NCI-H345 treated with DMSO at 0.1 percent for 48 hours (cell line): Measurements from ENCODE around the gene CNPPD1.

ENCODE experiments used
- DNase-seq: peaks from one replicate; lab custom pipeline; 2025; ENCODE audit not compliant: unreplicated experiment; lab: John Stamatoyannopoulos, UW

The CNPPD1 gene

DNA sequence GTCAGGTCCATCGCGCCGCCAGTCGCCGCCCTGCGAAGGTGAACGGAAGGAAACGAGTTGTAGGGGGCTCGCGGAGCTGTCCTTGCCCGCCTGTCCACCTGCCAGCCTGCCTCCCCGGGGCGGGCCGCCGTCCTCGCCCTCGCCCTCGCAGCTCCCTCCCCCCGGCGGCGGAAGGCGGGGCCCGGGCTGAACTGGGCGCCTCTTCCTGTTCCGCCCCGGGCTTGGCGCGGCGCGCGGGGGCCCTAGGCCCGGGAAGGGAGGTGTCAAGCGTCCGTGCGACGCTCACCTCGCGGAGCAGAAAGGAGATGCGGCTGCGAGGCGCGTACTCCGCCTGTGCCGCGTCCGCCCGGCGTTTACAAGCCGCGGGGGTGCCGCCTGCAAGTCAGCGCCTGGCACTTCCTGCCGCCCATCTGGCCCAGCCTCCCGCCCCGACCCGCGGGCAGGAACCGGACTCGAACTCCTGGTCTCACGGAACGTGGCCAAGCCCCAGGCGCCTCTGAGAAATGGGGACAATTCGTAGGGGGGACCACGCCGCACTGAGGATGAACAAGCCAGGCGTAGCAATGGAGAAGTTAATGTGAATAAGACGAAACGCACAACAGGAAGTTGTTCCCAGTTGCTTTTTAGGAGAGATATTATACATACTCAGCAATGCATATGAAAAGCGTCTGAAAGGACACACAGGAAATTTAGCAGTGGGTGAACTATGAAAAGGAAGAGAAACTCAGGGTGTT is at the start of gene CNPPD1:
TSS of gene CNPPD1 (minus strand) at position 108 of the 734 bp plus-strand sequence. CDS start at position 11, 97 bp downstream.
- peak; percentile 63 for DNase-seq

DNA sequence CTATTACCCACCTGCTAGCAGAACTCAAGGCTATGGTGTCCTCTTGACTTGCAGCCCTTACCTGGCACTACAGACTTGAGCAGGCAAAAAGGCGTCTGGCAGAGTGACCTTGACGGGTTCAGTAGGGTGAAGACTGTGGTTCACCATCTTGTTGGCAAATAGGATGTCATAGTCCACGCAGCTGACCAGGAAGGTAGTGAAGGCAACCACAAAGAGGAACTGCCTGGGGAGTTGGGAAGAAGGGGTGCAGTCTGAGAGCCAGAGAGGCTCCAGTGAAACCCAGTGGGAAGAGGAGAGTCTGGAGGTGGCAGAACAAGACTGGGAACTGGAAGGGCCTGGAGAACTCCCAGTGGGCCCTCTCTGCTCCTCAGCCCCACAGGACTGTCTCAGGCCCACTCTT is 48.6 kb upstream of the CNPPD1 start:
- no peak for DNase-seq

DNA sequence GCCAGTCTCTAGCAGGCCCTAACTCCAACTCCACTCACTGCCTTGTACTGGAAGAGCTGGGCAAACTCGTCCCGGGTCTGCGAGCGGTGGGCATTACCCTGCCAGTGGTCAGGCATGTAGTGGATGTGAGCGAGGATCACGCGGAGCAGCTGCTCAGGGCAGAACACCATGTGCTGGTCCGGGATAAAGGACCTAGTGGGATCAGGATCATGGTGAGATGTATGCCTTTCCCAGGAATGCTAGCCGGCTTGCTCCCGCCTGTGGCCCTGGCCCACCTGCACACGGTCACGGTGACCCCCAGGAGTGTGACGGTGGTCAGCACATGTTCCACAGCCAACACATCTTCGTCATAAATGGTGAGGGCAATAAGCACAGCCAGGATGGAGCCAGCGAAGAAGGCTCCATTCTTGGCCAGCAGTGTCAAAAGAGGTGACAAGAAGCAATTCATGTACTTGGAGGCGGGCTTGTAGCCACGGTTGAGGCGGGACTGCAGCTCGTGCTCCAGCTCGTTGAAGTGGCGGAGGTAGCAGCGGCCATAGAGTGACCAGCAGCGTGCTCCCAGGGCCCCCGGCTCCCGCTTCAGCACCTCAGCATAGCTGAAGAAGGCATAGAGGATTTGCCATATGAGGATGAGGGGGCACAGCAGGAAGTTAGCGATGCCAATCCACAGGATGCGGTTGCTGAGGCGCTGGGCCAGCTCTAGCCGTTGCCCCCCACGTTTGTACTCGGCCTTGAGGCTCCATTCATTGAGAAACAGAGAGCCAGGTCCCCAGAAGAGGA is 47.3 kb upstream of the CNPPD1 start:
- DNase-seq: no peak

DNA sequence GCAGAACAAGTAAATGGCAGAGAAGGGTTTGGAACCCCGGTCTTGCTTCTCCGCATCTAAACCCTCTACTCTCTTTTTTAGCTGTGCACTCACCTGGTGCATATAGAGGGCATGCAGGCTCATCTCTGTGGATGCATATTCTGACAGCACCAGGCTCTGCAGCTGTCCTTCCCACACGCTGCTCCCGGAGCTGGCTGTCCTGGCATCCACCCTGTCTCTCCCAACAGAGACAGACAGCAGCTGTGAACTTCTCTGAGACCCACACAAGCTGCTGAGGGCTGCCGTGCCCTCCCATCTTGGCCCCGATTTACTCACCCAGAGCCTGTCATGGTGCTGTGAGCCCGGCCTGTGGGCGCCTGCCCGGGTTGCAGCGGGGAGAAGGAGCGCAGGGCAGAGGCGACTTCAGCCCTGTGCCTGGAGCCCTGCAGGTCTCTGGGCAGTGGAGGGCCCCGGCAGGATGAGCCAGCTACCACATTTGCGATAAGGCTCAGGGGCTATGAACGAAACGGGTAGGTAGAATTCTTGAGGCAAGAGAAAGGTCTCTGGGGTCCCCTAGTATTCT is 45.3 kb upstream of the CNPPD1 start:
- no peak for DNase-seq

DNA sequence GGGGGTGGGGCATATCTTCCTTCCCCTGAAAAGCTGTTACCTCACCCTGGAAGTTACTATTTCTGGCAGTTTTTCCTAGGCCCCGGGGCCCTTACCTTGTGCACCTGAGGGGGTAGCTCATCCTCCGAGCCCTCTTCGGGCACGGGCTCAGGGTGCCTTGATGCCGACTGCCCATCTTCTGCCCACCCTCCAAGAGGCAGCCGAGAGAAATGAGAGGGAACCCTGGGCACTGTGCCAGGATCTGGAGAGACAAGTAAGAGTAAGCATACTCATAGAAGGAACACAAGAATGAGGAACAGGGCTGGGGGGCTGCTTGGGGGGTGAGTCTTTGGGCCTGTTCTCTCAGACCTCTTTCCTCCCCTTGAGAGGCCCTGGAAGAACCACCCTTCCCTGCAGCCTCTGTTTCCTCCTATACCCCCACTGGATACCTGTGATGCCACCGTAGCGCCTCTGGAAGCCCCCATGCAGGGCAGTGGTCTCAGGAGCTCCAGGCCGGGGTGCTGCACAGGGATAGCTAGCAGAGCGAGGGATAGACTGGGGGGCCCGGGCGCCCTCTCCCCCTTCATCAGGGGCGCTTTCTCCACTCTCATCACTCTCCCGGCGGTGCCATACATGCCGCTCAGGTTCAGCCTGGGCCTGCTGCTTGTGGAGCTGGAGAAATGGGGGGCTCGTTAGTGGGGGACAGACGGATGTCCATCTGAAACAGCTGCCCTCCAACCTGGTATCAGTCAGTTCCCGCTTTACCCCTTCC is 44.1 kb upstream of the CNPPD1 start:
- no peak for DNase-seq

DNA sequence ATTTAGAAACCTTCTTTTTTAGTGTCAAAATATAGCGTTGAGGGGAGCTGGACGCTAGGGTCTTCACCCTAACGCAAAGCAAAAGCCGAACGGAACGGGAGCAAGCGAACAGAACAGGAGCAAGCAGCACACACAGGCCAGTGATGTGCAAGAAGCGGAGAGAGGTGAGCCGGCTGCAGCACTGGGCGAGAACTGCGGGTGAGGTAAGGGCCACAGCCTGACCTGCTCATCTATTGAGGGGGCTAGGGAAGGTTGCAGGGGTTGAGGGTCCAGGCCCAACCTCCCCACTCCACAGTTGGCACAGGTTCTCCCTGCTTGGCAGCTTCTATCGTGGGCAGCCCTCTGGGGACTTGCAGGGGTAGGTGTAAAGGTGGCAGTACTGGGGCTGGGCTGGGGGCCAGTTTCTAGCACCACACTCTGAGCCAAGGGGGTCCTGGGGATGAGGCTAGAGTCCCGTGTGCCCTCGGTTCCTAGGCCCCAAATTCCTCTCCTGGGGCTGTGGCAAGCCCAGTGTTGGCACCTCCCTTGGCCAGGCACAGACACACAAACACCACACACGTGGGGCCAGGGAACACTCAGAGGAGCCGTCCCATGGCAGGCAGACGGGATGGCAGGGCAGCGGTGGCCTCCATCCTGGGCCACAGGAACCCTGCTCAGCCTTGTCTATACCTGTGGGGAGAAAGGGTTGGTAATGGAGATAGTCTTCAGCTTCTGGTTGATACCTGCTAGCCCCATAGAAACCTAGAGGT is 43.2 kb upstream of the CNPPD1 start:
- no peak for DNase-seq

DNA sequence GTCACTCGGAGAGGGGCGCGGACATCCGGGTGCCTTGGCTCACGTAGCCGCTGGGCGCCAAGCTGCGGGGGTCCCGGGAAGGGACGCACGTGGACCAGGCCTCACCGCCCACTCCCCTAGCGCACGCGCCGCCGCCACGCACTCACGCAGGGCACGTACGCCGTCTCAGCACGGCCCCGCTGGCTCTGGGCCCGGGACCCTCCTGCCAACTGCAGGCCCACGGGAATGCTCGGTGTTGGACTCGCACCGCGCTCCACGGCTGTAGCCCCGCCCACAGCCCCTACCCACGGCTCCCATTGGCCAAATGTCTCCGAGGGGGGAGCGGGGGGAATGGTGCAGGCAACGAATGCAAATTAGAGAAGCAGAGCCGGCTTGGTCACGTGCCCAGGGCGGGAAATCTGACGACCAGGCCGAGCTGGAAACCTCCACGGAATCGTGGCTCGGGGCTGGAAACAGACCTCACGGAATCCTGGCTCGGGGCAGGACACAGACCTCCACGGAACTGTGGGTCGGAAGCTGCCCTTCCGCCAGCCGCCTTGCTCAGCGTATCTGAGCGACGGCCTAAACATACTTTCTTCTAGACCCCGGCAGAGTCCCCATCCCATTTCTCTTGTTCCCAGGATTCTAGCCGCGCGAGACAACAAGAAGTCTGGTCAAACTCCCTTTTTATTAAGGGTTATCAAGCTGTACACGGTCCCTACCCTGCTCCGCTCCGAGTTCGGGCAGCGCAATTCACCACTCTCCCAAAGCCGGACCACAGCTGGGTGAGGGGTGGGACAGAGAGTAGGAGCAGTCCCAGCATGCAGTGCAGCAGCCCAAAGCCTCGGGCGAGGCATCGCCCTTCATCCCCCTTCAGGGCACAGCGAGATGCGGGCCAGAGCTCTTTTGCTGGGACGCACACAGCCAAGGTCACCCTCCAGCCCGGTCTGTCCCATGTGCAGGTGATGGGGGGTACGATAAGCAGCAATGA is 42.3 kb upstream of the CNPPD1 start, which contains the start of gene ABCB6:
TSS of gene ABCB6 (minus strand) at position 227 of the 970 bp plus-strand sequence. CDS start 285 bp downstream, outside the sequence.
- peak; percentile 90 for DNase-seq

DNA sequence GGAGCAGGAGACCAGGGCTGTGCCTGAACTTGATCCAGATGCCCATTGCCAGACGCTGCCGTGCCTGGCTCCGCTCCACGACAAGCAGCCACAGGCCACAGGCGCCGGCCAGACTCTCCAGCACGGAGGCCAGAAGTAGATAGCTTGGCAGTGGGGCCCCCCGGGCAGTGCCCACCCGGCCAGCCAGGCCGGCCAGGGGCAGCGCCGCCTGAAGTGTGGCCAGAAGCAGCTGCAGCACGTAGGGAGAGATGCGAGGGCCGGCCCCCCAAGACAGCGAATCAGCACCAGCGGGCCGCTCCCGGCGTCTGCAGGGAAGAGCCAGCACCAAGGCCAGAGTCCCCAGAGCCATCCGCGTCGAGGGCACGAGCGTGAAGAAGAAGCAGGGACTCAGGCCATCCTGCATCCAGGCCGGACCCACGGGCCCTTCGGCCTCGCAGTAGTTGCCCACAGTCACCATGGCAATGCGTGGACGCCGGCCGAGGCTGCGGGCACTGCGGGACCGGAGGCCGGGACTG is 41.5 kb upstream of the CNPPD1 start:
- peak; percentile 34 for DNase-seq

DNA sequence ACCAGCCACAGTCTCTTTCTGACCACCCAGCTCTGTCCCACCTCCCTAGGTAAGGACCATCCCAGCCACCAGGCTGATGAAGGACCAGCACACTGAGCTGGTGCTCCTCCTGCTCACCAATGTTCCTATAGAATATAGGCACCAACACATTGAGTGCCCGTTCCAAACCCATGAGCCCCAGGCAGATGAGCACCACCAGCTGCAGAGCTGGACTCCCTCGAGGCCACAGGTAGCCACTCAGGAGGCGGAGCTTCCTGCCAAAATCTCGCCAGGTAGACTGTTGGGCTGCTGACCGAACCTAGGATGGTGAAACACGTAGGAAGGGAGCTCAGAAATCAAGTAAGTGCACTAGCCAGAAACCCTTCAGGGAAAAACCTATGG is 39.8 kb upstream of the CNPPD1 start:
- DNase-seq: no peak

DNA sequence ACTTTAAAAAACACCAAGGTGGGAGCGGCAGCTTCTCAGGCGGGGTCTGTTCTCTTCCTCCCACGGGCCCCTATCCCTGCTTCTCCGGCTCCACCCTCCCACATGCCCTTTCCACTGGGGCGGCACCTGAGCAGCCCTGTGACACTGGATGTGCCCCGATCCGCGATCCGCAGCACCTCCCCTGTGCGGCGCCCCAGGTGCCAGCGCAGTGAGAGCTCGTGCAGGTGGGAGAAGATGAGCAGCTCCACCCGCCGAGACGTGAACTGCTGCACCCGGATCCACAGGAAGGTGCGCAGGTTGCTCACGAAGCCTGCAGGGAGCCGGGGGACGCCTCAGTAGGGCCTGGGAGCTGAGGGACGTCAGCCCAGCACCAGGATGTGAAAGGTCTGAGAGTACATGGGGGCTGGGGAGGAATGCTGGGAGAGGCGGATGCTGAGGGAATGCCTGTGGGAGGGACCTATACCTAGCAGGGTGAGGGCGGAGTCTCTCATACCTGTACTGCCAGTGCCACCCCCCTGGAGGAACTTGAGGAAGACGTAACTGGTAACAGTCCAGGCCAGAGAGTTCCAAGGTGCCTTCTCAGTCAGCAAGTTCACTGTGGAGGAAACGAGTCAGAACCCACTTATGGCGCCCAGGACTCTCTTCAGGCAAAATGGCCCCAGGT is 39.3 kb upstream of the CNPPD1 start:
- DNase-seq: no peak

DNA sequence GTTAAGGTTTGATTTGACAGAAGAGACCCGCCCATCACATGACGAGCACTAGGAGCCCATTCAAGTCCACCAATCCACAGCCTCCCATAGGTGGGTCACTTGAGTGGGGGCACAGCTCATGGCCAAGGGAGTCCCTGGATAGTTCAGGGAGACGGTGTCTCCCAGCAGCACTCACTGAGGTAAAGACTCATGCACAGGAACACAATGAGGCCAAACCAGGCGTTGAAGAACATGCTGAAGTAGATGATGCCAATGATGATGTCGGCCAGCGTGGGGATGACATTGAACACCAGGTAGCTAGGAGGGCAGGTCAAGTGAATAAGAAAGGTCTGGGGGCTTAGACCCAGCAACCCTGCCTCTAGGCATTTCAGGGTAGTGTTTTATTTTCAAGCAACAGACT is 38.1 kb upstream of the CNPPD1 start:
- DNase-seq: no peak

DNA sequence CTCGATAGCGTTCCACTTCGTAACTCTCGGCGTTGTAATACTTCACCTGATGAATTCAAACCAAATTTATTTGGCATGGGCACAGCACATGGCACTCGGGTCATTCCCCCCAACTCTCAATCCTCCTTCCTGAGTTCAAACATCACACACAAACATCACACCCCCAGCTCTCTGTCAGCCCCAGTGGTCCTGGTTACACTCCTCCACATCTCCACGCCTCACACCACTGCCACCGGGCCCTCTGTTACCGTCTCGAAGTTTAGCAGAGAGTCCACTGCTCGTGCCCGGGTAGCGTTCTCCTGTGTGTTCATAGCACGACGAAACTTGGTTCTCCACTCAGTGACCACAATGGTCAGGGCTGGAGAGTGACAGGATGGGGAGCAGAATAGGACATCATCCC is 37.4 kb upstream of the CNPPD1 start:
- DNase-seq: no peak

DNA sequence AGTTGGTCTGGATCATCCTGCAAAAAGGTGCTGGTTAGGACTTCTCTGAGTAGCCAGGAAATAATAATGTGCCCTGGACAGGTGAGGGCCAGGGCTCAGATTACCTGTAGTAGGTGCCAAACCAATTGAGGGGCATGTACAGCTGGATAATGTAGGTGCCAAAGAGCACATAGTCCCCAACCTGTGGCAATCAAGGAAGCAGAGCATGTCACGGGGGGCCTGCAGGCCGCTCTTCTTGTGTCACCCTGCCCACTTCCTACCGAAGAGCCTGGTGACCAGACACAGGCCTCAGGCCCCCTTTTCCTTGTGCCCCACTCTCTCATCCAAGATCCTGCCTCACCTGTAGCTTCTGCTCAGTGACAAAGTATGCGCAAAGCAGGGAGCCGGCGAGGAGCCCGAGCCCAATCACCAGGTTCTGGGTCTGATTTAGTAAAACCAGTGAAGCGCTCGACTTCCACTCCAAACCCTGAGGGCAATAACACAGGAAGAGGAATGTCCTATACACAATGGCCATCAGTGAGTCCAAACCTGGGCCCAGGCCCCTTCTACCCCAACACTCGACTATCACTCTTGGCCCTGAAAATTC is 36.9 kb upstream of the CNPPD1 start:
- DNase-seq: no peak

DNA sequence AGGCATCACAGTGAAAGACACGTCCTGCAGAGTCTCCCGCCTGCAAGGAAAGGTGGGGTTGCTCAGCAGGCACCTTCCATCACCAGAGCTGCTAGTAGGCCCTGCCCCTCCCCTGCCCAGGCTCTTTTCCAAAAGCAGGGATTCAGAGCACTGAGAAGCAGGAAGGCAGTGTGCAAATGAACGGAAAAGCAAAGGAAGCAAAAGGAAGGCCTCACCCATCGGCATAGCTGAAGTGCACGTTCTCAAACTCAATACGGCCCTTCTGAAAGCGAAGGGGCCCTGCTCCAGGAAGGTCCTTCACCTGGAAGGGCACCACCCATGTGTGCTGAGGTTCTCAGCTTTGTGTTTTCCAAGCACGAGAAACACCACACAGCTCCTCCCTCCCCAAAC is 36.3 kb upstream of the CNPPD1 start:
- DNase-seq: no peak

DNA sequence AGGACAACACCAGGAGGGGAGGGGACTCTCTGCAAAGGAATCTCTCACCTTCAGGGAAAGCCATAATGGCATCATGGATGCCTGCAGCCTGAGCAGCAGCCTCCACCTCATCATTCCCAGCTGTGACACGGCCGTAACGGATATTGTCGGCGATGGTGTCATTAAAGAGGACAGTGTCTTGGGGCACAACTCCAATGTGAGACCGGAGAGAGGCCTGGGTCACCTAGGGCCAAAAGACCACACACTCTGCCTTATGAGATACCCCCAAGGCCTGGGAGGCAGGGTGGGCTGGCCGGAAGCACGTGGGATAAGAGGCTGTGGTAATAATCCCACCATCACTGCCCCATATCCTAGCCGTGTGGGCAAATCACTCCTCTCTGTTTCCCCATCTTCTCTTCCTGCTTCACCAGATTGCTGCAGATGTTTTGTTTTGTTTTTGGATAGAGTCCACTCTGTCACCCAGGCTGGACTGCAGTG is 34.2 kb upstream of the CNPPD1 start:
- DNase-seq: no peak

DNA sequence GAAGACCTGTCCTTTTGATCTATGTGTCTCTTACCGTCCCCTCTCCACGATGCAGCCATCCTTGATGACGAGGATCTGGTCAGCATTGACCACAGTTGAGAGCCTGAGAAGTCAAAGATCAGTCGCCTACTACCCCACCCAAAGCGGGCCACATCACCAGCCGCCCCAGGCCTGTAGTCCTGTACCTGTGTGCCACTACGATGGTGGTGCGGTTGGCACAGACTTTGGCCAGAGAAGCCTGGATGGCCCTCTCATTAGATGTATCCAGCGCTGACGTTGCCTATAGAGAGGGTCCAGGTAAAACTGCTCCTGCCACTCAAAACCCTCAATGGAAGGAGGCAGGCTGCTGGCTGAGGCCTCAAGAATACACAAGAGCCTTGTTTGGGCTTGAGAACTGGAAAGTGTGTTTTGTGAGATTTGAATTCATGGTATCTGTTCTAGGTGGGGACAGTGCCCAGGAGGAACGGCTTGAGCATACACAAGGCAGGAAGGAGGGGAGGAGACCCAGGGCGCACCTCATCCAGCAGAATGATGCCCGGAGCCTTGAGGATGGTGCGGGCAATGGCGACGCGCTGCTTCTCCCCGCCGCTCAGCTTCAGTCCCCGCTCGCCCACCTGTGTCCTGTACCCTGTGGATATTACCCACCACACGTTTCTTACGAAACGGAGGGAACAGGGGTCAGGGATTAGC is 33.6 kb upstream of the CNPPD1 start:
- no peak for DNase-seq
